Liver (tissue), 3 donors: Measurements from ENCODE around the gene HTR3B.

Experiments used
- ATF3 ChIP-seq: IDR thresholded peaks from 2 replicates; pipeline ENCODE4 v1.6.1; 2016; ENCODE audit warnings: antibody characterized with exemption
- CTCF ChIP-seq: fragments of 150-350 bp; IDR thresholded peaks from 2 replicates; pipeline ENCODE4 v1.5.1; 2017; ENCODE audit warnings: improper control_type of control experiment, low read depth, low read length; ENCODE audit not compliant: missing input control
- EGR1 ChIP-seq, 2 donors: IDR thresholded peaks; 2 replicates each; pipeline ENCODE4 v1.6.1; 2016 to 2018; ENCODE audit warnings: antibody characterized with exemption in 2 of 2, low read depth in 2 of 2
- MAX ChIP-seq: IDR thresholded peaks from 2 replicates; pipeline ENCODE4 v1.6.1; 2016; ENCODE audit warnings: antibody characterized with exemption
- RXRA ChIP-seq, 2 donors: IDR thresholded peaks; 2 replicates each; pipeline ENCODE4 v1.6.1; 2017 to 2018; ENCODE audit warnings: antibody characterized with exemption in 2 of 2, mild to moderate bottlenecking in 1 of 2
- TAF1 ChIP-seq: conservative IDR thresholded peaks from 2 replicates; pipeline ENCODE4 v1.6.1; 2016; ENCODE audit warnings: antibody characterized with exemption, mild to moderate bottlenecking
- YY1 ChIP-seq: IDR thresholded peaks from 2 replicates; pipeline ENCODE4 v1.6.1; 2016; ENCODE audit warnings: antibody characterized with exemption, mild to moderate bottlenecking
- donor health status: healthy.
- donor health status: healthy.

GRCh38 chr11:113873236-113873626 lies 31.4 kb upstream of the HTR3B start:
- TF ChIP-seq TAF1: no peak
- TF ChIP-seq CTCF: no peak
- TF ChIP-seq RXRA (IDR thresholded peaks at IDR 0.05): no peak
- no peak for TF ChIP-seq EGR1 (IDR thresholded peaks at IDR 0.05; ENCODE audit: low read depth in 2 of 2)
- no peak for TF ChIP-seq MAX
- no peak for TF ChIP-seq YY1
- no peak for TF ChIP-seq ATF3
